HEK293 (cell line): ENCODE data around the gene TMPRSS6.

ENCODE experiments used
- CTCF ChIA-PET: fragments of 350-600 bp; formaldehyde crosslinking; extraction: SDS; loops from one replicate; lab custom pipeline; 2021; ENCODE audit warnings: antibody characterized with exemption; lab: Yijun Ruan, JAX
- POLR2A ChIA-PET: fragments of 300-600 bp; formaldehyde crosslinking; extraction: SDS; loops from one replicate; lab custom pipeline; 2020; ENCODE audit warnings: antibody characterized with exemption, inconsistent platforms; lab: Yijun Ruan, JAX
- H3K27ac ChIP-seq: fragments of 200-500 bp; sonication (Bioruptor generic); 2 replicates; pipeline ENCODE4 v1.5.1; 2014; ENCODE audit warnings: low read depth, low read length, control low read depth, inconsistent platforms; ENCODE audit errors: extremely low read depth
- H3K36me3 ChIP-seq, 2 experiments: fragments of 200-500 bp in 1 of 2; sonication (Bioruptor generic) in 1 of 2; 1 replicate in 1 of 2; 2 replicates in 1 of 2; pipeline ENCODE4 v1.5.1; 2014 to 2017; ENCODE audit warnings: inconsistent platforms in 2 of 2, low read length in 2 of 2; ENCODE audit not compliant: control insufficient read depth in 2 of 2, insufficient read depth in 1 of 2
- H3K4me1 ChIP-seq: fragments of 200-500 bp; sonication (Bioruptor generic); 2 replicates; pipeline ENCODE4 v1.5.1; 2014; ENCODE audit warnings: mild to moderate bottlenecking, low read length, inconsistent platforms; ENCODE audit not compliant: control insufficient read depth, insufficient read depth
- H3K4me3 ChIP-seq: 2 replicates; pipeline ENCODE4 v1.5.1; 2011; ENCODE audit warnings: low read depth, mild to moderate bottlenecking, control low read depth, low read length, moderate library complexity
- H3K9me3 ChIP-seq: fragments of 200-500 bp; sonication (Bioruptor generic); 2 replicates; pipeline ENCODE4 v1.5.1; 2014; ENCODE audit warnings: low read depth, low read length, inconsistent platforms; ENCODE audit not compliant: control insufficient read depth, insufficient read depth
- EGR2 ChIP-seq: fragments of 450-650 bp; formaldehyde crosslinking; IDR thresholded peaks from 2 replicates; pipeline ENCODE4 v1.5.1; 2016; ENCODE audit warnings: low read depth, missing biosample characterization, missing genetic modification characterization
- GLI4 ChIP-seq: fragments of 450-650 bp; formaldehyde crosslinking; IDR thresholded peaks from 2 replicates; pipeline ENCODE4 v1.5.1; 2016; ENCODE audit warnings: missing biosample characterization, missing genetic modification characterization
- GLIS2 ChIP-seq: fragments of 450-650 bp; formaldehyde crosslinking; IDR thresholded peaks from 2 replicates; pipeline ENCODE4 v1.5.1; 2016; ENCODE audit warnings: missing biosample characterization, missing genetic modification characterization
- SP7 ChIP-seq: fragments of 450-650 bp; formaldehyde crosslinking; IDR thresholded peaks from 2 replicates; pipeline ENCODE4 v1.5.1; 2016; ENCODE audit warnings: missing biosample characterization, missing genetic modification characterization
- YY2 ChIP-seq: fragments of 450-650 bp; formaldehyde crosslinking; IDR thresholded peaks from 2 replicates; pipeline ENCODE4 v1.5.1; 2016; ENCODE audit warnings: missing biosample characterization, missing genetic modification characterization
- ZBTB20 ChIP-seq: fragments of 450-650 bp; formaldehyde crosslinking; IDR thresholded peaks from 2 replicates; pipeline ENCODE4 v1.5.1; 2016; ENCODE audit warnings: missing biosample characterization, missing genetic modification characterization
- ZFHX2 ChIP-seq: fragments of 450-650 bp; formaldehyde crosslinking; conservative IDR thresholded peaks from 2 replicates; pipeline ENCODE4 v1.5.1; 2016; ENCODE audit warnings: missing biosample characterization, missing genetic modification characterization
- ZNF146 ChIP-seq: fragments of 450-650 bp; formaldehyde crosslinking; IDR thresholded peaks from 2 replicates; pipeline ENCODE4 v1.5.1; 2016; ENCODE audit warnings: missing biosample characterization, missing genetic modification characterization
- ZNF2 ChIP-seq: fragments of 450-650 bp; formaldehyde crosslinking; IDR thresholded peaks from 2 replicates; pipeline ENCODE4 v1.5.1; 2016; ENCODE audit warnings: missing biosample characterization, missing genetic modification characterization
- ZNF366 ChIP-seq: fragments of 450-650 bp; formaldehyde crosslinking; conservative IDR thresholded peaks from 2 replicates; pipeline ENCODE4 v1.5.1; 2016; ENCODE audit warnings: missing biosample characterization, missing genetic modification characterization
- ZNF416 ChIP-seq: fragments of 450-650 bp; formaldehyde crosslinking; IDR thresholded peaks from 2 replicates; pipeline ENCODE4 v1.5.1; 2016; ENCODE audit warnings: missing biosample characterization, missing genetic modification characterization
- ZNF433 ChIP-seq: fragments of 450-650 bp; formaldehyde crosslinking; IDR thresholded peaks from 2 replicates; pipeline ENCODE4 v1.5.1; 2016; ENCODE audit warnings: missing biosample characterization, missing genetic modification characterization, low read depth
- ZNF510 ChIP-seq: fragments of 450-650 bp; formaldehyde crosslinking; IDR thresholded peaks from 2 replicates; pipeline ENCODE4 v1.5.1; 2018; ENCODE audit warnings: mild to moderate bottlenecking, missing genetic modification characterization, missing biosample characterization; ENCODE audit not compliant: insufficient replicate concordance
- ZNF555 ChIP-seq: fragments of 450-650 bp; formaldehyde crosslinking; conservative IDR thresholded peaks from 2 replicates; pipeline ENCODE4 v1.5.1; 2017; ENCODE audit warnings: missing biosample characterization, mild to moderate bottlenecking, missing genetic modification characterization, inconsistent platforms
- ZNF558 ChIP-seq: fragments of 450-650 bp; formaldehyde crosslinking; IDR thresholded peaks from 2 replicates; pipeline ENCODE4 v1.5.1; 2016; ENCODE audit warnings: missing biosample characterization, missing genetic modification characterization
- ZNF600 ChIP-seq: fragments of 450-650 bp; formaldehyde crosslinking; IDR thresholded peaks from 2 replicates; pipeline ENCODE4 v1.5.1; 2016; ENCODE audit warnings: missing biosample characterization, missing genetic modification characterization
- ZNF610 ChIP-seq: fragments of 450-650 bp; formaldehyde crosslinking; IDR thresholded peaks from 2 replicates; pipeline ENCODE4 v1.5.1; 2016; ENCODE audit warnings: missing biosample characterization, missing genetic modification characterization, borderline replicate concordance
- ZNF777 ChIP-seq: fragments of 450-650 bp; formaldehyde crosslinking; IDR thresholded peaks from 2 replicates; pipeline ENCODE4 v1.5.1; 2017; ENCODE audit warnings: missing biosample characterization, missing genetic modification characterization, borderline replicate concordance
- TF ChIP-seq, protein P1 (sequence below): fragments of 450-650 bp; formaldehyde crosslinking; IDR thresholded peaks from 2 replicates; pipeline ENCODE4 v1.5.1; 2016; ENCODE audit warnings: missing biosample characterization, missing genetic modification characterization
- TF ChIP-seq, protein P2 (sequence below): fragments of 450-650 bp; formaldehyde crosslinking; IDR thresholded peaks from 2 replicates; pipeline ENCODE4 v1.5.1; 2016; ENCODE audit warnings: missing biosample characterization, missing genetic modification characterization
- TF ChIP-seq, protein P3 (sequence below): fragments of 450-650 bp; formaldehyde crosslinking; IDR thresholded peaks from 2 replicates; pipeline ENCODE4 v1.5.1; 2016; ENCODE audit warnings: missing biosample characterization, missing genetic modification characterization
- TF ChIP-seq, protein P4 (sequence below): fragments of 450-650 bp; formaldehyde crosslinking; IDR thresholded peaks from 2 replicates; pipeline ENCODE4 v1.5.1; 2016; ENCODE audit warnings: missing biosample characterization, missing genetic modification characterization

The TMPRSS6 gene

DNA sequence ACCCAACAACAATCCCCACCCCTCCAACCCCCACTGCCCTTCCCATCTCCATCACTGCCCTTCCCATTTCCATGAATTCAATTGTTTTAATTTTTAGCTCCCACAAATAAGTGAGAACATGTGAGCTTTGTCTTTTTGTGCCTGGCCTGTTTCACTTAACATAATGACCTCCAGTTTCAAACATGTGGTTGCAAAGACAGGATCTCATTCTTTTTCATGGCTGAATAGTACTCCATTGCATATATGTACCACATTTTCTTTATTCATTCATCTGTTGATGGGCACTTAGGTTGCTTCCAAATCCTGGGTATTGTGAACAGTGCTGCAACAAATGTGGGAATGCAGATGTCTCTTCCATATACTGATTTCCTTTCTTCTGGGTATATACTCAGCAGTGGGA lies 41.2 kb upstream of the TMPRSS6 start:
- Histone ChIP-seq H3K36me3 (no peaks in the 10 kb centered on the region), H3K9me3 (no peaks in the 10 kb centered on the region), H3K4me1 (no peaks in the 10 kb centered on the region), H3K27ac (no peak overlapping the region), H3K4me3 (no peak overlapping the region)
- no peak for TF ChIP-seq GLIS2 (tag by site-specific recombination)
- TF ChIP-seq ZNF146 (tag by site-specific recombination): peak; percentile 98
- TF ChIP-seq, protein P1, sequence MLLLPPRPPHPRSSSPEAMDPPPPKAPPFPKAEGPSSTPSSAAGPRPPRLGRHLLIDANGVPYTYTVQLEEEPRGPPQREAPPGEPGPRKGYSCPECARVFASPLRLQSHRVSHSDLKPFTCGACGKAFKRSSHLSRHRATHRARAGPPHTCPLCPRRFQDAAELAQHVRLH (tag by site-specific recombination): peak; percentile 53; the same call in 1 of the 2 replicates
- no peak for TF ChIP-seq ZNF558 (tag by site-specific recombination)
- CTCF ChIA-PET: interaction anchor here (0.7 to 1.3 kb wide), 3 partner anchors 24 to 963 kb away, joined by 3 to 6 read pairs (median 3); no protein-coding TSS in a partner anchor
- POLR2A ChIA-PET: no interaction called here

DNA sequence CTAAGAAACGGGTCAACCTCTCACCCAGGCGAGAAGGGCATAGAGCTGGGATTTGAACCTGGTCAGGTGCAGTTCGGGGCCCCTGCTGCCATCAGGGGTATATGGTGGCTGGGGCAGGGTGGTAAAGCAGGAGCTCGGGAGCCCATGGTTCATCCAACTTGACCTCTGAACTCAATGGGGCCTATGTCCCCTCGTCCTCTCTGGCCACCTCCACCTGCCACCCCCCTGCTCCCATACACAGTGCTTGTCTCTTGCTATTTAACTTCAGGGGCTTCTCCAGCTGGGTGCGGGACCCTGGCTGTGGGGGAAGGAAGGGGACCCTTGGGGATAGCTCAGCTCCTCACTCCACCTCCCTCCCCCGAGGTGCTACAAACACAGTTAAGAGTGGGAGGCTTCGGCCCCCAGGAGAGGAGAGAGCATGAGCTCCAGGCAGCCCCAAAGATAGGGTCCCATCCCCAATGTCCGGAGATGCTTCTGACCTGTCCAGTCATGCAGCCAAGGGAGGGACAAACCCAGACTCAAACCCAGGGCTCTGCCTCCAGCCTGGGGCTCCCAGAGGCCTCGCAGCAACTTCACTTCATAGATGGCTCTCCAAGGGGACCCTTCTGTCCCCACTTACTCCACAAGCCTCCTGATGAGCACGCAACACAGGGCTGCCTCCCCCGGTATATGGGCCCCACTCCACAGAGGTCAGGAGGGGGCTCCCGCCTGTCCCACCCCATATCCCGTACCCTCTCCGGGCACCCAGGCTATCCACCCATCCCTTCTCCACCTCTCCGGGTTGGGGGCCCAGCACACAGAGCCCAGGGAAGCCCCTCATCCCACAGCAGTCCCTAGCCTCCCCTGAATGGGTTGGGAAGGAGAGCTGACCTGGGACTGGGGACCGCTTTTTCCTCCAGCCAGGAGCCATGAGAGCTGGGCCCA lies 39.5 kb upstream of the TMPRSS6 start:
- Histone ChIP-seq H3K9me3 (no peaks in the 10 kb centered on the region), H3K4me3 (no peak overlapping the region), H3K36me3 (no peaks in the 10 kb centered on the region), H3K4me1 (peaks cover 6% of the 10 kb centered on the region; the same call in 1 of the 2 replicates), H3K27ac (no peak overlapping the region)
- ChIA-PET CTCF (interaction anchor here (0.6 to 1.3 kb wide), 5 partner anchors 8 to 171 kb away, joined by 3 read pairs; no protein-coding TSS in a partner anchor), POLR2A (interaction anchor here (0.6 kb wide), 1 partner anchor 341 kb away, joined by 4 read pairs; no protein-coding TSS in a partner anchor)
- TF ChIP-seq ZNF510 (tag by site-specific recombination) (no peak), ZNF555 (tag by site-specific recombination) (no peak), ZNF433 (tag by site-specific recombination) (no peak), YY2 (no peak), ZBTB20 (no peak), GLI4 (tag by site-specific recombination) (no peak), ZNF2 (tag by site-specific recombination) (no peak), ZNF366 (tag by site-specific recombination) (no peak), ZNF600 (tag by site-specific recombination) (no peak), ZNF610 (tag by site-specific recombination) (no peak), ZNF416 (tag by site-specific recombination) (no peak)

DNA sequence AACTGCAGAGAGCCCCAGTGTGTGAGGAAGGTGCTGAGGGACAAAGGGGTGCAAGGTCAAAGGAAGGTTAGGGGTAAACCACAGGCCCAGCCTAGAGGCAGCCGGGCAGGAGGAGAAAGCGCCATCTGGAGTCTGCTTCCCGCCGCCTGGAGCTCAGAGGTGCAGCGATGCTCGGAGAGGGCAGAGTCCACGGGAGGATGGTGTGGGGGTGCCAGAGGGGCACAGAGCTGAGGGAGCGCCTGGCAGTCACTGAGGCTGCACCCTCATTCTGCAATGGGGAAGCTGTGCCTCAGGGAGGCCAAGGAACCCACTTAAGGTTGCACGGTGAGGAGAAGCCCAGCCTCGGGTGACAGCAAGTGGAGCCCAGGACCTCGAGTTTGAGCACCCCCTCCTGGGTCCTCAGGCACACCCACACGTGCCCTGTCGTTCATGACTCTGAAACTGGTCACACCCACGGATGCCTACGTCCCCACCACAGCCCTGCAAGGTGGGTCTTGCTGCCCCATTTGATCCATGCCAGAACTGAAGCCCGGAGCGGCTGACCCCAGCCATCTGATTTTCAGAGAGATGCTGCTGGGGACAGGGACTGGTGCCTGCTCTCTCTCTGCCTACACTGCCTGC lies 38.6 kb upstream of the TMPRSS6 start:
- CTCF ChIA-PET: interaction anchor here (0.6 to 1.4 kb wide), 2 partner anchors 170 kb away, joined by 3 to 4 read pairs; no protein-coding TSS in a partner anchor
- H3K4me3 ChIP-seq: no peak overlapping the region

More for the DNA sequence above, 38.6 kb upstream of the TMPRSS6 start:
- no peaks in the 10 kb centered on the region for H3K36me3 ChIP-seq
- H3K4me1 ChIP-seq: peaks cover 6% of the 10 kb centered on the region; the same call in 1 of the 2 replicates
- TF ChIP-seq, protein P2, sequence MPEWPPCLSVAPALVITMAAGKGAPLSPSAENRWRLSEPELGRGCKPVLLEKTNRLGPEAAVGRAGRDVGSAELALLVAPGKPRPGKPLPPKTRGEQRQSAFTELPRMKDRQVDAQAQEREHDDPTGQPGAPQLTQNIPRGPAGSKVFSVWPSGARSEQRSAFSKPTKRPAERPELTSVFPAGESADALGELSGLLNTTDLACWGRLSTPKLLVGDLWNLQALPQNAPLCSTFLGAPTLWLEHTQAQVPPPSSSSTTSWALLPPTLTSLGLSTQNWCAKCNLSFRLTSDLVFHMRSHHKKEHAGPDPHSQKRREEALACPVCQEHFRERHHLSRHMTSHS (tag by site-specific recombination): no peak
- TF ChIP-seq SP7 (tag by site-specific recombination) (no peak), ZNF777 (tag by site-specific recombination) (no peak), ZFHX2 (peak; percentile 37; the same call in 1 of the 2 replicates), EGR2 (0 out of 2 replicates have a peak, but pooled peaks have one; percentile 11)
- TF ChIP-seq, protein P3, sequence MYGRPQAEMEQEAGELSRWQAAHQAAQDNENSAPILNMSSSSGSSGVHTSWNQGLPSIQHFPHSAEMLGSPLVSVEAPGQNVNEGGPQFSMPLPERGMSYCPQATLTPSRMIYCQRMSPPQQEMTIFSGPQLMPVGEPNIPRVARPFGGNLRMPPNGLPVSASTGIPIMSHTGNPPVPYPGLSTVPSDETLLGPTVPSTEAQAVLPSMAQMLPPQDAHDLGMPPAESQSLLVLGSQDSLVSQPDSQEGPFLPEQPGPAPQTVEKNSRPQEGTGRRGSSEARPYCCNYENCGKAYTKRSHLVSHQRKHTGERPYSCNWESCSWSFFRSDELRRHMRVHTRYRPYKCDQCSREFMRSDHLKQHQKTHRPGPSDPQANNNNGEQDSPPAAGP: no peak
- TF ChIP-seq, protein P4, sequence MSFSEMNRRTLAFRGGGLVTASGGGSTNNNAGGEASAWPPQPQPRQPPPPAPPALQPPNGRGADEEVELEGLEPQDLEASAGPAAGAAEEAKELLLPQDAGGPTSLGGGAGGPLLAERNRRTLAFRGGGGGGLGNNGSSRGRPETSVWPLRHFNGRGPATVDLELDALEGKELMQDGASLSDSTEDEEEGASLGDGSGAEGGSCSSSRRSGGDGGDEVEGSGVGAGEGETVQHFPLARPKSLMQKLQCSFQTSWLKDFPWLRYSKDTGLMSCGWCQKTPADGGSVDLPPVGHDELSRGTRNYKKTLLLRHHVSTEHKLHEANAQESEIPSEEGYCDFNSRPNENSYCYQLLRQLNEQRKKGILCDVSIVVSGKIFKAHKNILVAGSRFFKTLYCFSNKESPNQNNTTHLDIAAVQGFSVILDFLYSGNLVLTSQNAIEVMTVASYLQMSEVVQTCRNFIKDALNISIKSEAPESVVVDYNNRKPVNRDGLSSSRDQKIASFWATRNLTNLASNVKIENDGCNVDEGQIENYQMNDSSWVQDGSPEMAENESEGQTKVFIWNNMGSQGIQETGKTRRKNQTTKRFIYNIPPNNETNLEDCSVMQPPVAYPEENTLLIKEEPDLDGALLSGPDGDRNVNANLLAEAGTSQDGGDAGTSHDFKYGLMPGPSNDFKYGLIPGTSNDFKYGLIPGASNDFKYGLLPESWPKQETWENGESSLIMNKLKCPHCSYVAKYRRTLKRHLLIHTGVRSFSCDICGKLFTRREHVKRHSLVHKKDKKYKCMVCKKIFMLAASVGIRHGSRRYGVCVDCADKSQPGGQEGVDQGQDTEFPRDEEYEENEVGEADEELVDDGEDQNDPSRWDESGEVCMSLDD: no peak
- no peaks in the 10 kb centered on the region for H3K9me3 ChIP-seq
- POLR2A ChIA-PET: no interaction called here
- no peak overlapping the region for H3K27ac ChIP-seq
